HEK293 (cell line): ENCODE data around the gene RNF31.

Experiments used
- HOXA7 ChIP-seq: sonication (generic); formaldehyde crosslinking; IDR thresholded peaks from 2 replicates; pipeline ENCODE4 v1.8.1; 2022; ENCODE audit warnings: missing genetic modification reagents, borderline replicate concordance
- SP2 ChIP-seq: fragments of 450-650 bp; formaldehyde crosslinking; IDR thresholded peaks from 2 replicates; pipeline ENCODE4 v1.5.1; 2016; ENCODE audit warnings: missing biosample characterization, missing genetic modification characterization
- WT1 ChIP-seq: fragments of 450-650 bp; formaldehyde crosslinking; IDR thresholded peaks from 2 replicates; pipeline ENCODE4 v1.5.1; 2016; ENCODE audit warnings: missing biosample characterization, missing genetic modification characterization
- ZBTB17 ChIP-seq: fragments of 450-650 bp; formaldehyde crosslinking; IDR thresholded peaks from 2 replicates; pipeline ENCODE4 v1.5.1; 2016; ENCODE audit warnings: missing biosample characterization, missing genetic modification characterization
- ZNF175 ChIP-seq: fragments of 450-650 bp; formaldehyde crosslinking; IDR thresholded peaks from 2 replicates; pipeline ENCODE4 v1.5.1; 2016; ENCODE audit warnings: missing biosample characterization, missing genetic modification characterization
- ZNF211 ChIP-seq: fragments of 450-650 bp; formaldehyde crosslinking; IDR thresholded peaks from 2 replicates; pipeline ENCODE4 v1.5.1; 2016; ENCODE audit warnings: low read depth, missing biosample characterization, missing genetic modification characterization
- ZNF248 ChIP-seq: fragments of 450-650 bp; formaldehyde crosslinking; IDR thresholded peaks from 2 replicates; pipeline ENCODE4 v1.5.1; 2017; ENCODE audit warnings: missing biosample characterization, missing genetic modification characterization
- ZNF350 ChIP-seq: fragments of 450-650 bp; formaldehyde crosslinking; IDR thresholded peaks from 2 replicates; pipeline ENCODE4 v1.5.0; 2017; ENCODE audit warnings: missing biosample characterization, mild to moderate bottlenecking, missing genetic modification characterization
- ZNF76 ChIP-seq: fragments of 450-650 bp; formaldehyde crosslinking; IDR thresholded peaks from 2 replicates; pipeline ENCODE4; 2016; ENCODE audit warnings: low read depth, missing biosample characterization, missing genetic modification characterization, borderline replicate concordance
- ZNF768 ChIP-seq: fragments of 450-650 bp; formaldehyde crosslinking; IDR thresholded peaks from 2 replicates; pipeline ENCODE4 v1.5.1; 2018; ENCODE audit warnings: missing biosample characterization, mild to moderate bottlenecking, missing genetic modification characterization
- ZXDB ChIP-seq: fragments of 450-650 bp; formaldehyde crosslinking; IDR thresholded peaks from 2 replicates; pipeline ENCODE4 v1.5.1; 2016; ENCODE audit warnings: missing biosample characterization, missing genetic modification characterization
- TF ChIP-seq, protein P1 (sequence below): fragments of 450-650 bp; formaldehyde crosslinking; IDR thresholded peaks from 2 replicates; pipeline ENCODE4 v1.5.1; 2017; ENCODE audit warnings: missing biosample characterization, missing genetic modification characterization
- TF ChIP-seq, protein P2 (sequence below): fragments of 450-650 bp; formaldehyde crosslinking; IDR thresholded peaks from 2 replicates; pipeline ENCODE4 v1.5.1; 2016; ENCODE audit warnings: missing biosample characterization, missing genetic modification characterization
- TF ChIP-seq, protein P3 (sequence below): fragments of 450-650 bp; formaldehyde crosslinking; IDR thresholded peaks from 2 replicates; pipeline ENCODE4 v1.5.1; 2016; ENCODE audit warnings: missing biosample characterization, missing genetic modification characterization
- TF ChIP-seq, protein P4 (sequence below): fragments of 450-650 bp; formaldehyde crosslinking; IDR thresholded peaks from 2 replicates; pipeline ENCODE4 v1.5.1; 2016; ENCODE audit warnings: missing biosample characterization, missing genetic modification characterization
- TF ChIP-seq, protein P5 (sequence below): fragments of 450-650 bp; formaldehyde crosslinking; IDR thresholded peaks from 2 replicates; pipeline ENCODE4 v1.5.1; 2017; ENCODE audit warnings: missing biosample characterization, missing genetic modification characterization
- TF ChIP-seq, protein P6 (sequence below): fragments of 450-650 bp; formaldehyde crosslinking; IDR thresholded peaks from 2 replicates; pipeline ENCODE4 v1.5.1; 2016; ENCODE audit warnings: missing biosample characterization, missing genetic modification characterization
- TF ChIP-seq, protein P7 (sequence below): fragments of 450-650 bp; formaldehyde crosslinking; IDR thresholded peaks from 2 replicates; pipeline ENCODE4 v1.5.1; 2016; ENCODE audit warnings: missing biosample characterization, missing genetic modification characterization
- TF ChIP-seq, protein P8 (sequence below): fragments of 450-650 bp; formaldehyde crosslinking; IDR thresholded peaks from 2 replicates; pipeline ENCODE4 v1.5.1; 2016; ENCODE audit warnings: missing biosample characterization, missing genetic modification characterization

The RNF31 gene

DNA sequence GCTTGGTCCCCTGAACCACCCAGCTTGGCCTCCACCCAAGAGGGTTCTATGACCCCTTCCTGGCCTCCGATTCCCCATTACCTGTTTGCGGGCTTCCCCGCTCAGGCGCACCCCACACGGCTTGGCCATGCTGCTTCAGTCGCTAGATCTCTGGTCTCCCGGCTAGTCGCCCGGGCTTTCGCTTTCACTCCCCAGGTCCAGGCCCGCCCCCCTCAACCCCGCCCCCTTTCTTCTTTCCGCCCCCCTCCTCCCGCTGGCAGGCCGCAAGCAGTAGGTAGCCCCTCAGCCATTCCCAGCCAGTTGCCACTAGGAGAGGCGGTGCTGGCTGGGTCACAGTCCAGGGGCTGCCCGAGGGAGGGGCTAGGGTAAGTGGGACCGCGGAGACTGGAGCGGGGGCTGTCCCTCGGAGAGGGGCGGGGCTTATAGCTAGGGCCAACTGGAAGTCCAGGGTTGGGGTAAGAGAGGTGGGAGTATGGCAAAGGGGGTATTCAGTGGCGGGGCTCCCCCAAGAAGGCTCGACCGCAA lies 783 bp upstream of the RNF31 start, which contains the start of gene PSME2 (continued):
- TF ChIP-seq, protein P1, sequence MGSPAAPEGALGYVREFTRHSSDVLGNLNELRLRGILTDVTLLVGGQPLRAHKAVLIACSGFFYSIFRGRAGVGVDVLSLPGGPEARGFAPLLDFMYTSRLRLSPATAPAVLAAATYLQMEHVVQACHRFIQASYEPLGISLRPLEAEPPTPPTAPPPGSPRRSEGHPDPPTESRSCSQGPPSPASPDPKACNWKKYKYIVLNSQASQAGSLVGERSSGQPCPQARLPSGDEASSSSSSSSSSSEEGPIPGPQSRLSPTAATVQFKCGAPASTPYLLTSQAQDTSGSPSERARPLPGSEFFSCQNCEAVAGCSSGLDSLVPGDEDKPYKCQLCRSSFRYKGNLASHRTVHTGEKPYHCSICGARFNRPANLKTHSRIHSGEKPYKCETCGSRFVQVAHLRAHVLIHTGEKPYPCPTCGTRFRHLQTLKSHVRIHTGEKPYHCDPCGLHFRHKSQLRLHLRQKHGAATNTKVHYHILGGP: no peak
- TF ChIP-seq, protein P2, sequence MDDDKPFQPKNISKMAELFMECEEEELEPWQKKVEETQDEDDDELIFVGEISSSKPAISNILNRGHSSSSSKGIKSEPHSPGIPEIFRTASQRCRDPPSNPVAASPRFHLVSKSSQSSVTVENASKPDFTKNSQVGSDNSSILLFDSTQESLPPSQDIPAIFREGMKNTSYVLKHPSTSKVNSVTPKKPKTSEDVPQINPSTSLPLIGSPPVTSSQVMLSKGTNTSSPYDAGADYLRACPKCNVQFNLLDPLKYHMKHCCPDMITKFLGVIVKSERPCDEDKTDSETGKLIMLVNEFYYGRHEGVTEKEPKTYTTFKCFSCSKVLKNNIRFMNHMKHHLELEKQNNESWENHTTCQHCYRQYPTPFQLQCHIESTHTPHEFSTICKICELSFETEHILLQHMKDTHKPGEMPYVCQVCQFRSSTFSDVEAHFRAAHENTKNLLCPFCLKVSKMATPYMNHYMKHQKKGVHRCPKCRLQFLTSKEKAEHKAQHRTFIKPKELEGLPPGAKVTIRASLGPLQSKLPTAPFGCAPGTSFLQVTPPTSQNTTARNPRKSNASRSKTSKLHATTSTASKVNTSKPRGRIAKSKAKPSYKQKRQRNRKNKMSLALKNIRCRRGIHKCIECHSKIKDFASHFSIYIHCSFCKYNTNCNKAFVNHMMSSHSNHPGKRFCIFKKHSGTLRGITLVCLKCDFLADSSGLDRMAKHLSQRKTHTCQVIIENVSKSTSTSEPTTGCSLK (tag by site-specific recombination): no peak
- TF ChIP-seq, protein P3, sequence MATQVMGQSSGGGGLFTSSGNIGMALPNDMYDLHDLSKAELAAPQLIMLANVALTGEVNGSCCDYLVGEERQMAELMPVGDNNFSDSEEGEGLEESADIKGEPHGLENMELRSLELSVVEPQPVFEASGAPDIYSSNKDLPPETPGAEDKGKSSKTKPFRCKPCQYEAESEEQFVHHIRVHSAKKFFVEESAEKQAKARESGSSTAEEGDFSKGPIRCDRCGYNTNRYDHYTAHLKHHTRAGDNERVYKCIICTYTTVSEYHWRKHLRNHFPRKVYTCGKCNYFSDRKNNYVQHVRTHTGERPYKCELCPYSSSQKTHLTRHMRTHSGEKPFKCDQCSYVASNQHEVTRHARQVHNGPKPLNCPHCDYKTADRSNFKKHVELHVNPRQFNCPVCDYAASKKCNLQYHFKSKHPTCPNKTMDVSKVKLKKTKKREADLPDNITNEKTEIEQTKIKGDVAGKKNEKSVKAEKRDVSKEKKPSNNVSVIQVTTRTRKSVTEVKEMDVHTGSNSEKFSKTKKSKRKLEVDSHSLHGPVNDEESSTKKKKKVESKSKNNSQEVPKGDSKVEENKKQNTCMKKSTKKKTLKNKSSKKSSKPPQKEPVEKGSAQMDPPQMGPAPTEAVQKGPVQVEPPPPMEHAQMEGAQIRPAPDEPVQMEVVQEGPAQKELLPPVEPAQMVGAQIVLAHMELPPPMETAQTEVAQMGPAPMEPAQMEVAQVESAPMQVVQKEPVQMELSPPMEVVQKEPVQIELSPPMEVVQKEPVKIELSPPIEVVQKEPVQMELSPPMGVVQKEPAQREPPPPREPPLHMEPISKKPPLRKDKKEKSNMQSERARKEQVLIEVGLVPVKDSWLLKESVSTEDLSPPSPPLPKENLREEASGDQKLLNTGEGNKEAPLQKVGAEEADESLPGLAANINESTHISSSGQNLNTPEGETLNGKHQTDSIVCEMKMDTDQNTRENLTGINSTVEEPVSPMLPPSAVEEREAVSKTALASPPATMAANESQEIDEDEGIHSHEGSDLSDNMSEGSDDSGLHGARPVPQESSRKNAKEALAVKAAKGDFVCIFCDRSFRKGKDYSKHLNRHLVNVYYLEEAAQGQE: 0 out of 2 replicates have a peak, but pooled peaks have one; percentile 51
- TF ChIP-seq, protein P4, sequence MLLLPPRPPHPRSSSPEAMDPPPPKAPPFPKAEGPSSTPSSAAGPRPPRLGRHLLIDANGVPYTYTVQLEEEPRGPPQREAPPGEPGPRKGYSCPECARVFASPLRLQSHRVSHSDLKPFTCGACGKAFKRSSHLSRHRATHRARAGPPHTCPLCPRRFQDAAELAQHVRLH (tag by site-specific recombination): no peak
- TF ChIP-seq HOXA7 (CRISPR knock-in tag): no peak
- no peak for TF ChIP-seq ZNF248 (tag by site-specific recombination)
- TF ChIP-seq WT1 (tag by site-specific recombination): no peak
- TF ChIP-seq ZNF768 (tag by site-specific recombination): no peak
- peak; percentile 52 for TF ChIP-seq ZBTB17 (tag by site-specific recombination)
- TF ChIP-seq SP2 (tag by site-specific recombination): peak; percentile 75
- peak; percentile 97 for TF ChIP-seq ZXDB (tag by site-specific recombination)
- TF ChIP-seq, protein P5, sequence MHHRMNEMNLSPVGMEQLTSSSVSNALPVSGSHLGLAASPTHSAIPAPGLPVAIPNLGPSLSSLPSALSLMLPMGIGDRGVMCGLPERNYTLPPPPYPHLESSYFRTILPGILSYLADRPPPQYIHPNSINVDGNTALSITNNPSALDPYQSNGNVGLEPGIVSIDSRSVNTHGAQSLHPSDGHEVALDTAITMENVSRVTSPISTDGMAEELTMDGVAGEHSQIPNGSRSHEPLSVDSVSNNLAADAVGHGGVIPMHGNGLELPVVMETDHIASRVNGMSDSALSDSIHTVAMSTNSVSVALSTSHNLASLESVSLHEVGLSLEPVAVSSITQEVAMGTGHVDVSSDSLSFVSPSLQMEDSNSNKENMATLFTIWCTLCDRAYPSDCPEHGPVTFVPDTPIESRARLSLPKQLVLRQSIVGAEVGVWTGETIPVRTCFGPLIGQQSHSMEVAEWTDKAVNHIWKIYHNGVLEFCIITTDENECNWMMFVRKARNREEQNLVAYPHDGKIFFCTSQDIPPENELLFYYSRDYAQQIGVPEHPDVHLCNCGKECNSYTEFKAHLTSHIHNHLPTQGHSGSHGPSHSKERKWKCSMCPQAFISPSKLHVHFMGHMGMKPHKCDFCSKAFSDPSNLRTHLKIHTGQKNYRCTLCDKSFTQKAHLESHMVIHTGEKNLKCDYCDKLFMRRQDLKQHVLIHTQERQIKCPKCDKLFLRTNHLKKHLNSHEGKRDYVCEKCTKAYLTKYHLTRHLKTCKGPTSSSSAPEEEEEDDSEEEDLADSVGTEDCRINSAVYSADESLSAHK (tag by site-specific recombination): no peak
- TF ChIP-seq, protein P6, sequence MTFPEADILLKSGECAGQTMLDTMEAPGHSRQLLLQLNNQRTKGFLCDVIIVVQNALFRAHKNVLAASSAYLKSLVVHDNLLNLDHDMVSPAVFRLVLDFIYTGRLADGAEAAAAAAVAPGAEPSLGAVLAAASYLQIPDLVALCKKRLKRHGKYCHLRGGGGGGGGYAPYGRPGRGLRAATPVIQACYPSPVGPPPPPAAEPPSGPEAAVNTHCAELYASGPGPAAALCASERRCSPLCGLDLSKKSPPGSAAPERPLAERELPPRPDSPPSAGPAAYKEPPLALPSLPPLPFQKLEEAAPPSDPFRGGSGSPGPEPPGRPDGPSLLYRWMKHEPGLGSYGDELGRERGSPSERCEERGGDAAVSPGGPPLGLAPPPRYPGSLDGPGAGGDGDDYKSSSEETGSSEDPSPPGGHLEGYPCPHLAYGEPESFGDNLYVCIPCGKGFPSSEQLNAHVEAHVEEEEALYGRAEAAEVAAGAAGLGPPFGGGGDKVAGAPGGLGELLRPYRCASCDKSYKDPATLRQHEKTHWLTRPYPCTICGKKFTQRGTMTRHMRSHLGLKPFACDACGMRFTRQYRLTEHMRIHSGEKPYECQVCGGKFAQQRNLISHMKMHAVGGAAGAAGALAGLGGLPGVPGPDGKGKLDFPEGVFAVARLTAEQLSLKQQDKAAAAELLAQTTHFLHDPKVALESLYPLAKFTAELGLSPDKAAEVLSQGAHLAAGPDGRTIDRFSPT (tag by site-specific recombination): peak; percentile 76
- no peak for TF ChIP-seq ZNF350 (tag by site-specific recombination)
- TF ChIP-seq, protein P7, sequence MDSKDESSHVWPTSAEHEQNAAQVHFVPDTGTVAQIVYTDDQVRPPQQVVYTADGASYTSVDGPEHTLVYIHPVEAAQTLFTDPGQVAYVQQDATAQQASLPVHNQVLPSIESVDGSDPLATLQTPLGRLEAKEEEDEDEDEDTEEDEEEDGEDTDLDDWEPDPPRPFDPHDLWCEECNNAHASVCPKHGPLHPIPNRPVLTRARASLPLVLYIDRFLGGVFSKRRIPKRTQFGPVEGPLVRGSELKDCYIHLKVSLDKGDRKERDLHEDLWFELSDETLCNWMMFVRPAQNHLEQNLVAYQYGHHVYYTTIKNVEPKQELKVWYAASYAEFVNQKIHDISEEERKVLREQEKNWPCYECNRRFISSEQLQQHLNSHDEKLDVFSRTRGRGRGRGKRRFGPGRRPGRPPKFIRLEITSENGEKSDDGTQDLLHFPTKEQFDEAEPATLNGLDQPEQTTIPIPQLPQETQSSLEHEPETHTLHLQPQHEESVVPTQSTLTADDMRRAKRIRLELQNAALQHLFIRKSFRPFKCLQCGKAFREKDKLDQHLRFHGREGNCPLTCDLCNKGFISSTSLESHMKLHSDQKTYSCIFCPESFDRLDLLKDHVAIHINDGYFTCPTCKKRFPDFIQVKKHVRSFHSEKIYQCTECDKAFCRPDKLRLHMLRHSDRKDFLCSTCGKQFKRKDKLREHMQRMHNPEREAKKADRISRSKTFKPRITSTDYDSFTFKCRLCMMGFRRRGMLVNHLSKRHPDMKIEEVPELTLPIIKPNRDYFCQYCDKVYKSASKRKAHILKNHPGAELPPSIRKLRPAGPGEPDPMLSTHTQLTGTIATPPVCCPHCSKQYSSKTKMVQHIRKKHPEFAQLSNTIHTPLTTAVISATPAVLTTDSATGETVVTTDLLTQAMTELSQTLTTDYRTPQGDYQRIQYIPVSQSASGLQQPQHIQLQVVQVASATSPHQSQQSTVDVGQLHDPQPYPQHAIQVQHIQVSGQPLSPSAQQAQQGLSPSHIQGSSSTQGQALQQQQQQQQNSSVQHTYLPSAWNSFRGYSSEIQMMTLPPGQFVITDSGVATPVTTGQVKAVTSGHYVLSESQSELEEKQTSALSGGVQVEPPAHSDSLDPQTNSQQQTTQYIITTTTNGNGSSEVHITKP (tag by site-specific recombination): peak; percentile 89; the same call in 1 of the 2 replicates
- no peak for TF ChIP-seq ZNF175 (tag by site-specific recombination)
- TF ChIP-seq ZNF76 (tag by site-specific recombination): no peak
- no peak for TF ChIP-seq ZNF211
- TF ChIP-seq, protein P8, sequence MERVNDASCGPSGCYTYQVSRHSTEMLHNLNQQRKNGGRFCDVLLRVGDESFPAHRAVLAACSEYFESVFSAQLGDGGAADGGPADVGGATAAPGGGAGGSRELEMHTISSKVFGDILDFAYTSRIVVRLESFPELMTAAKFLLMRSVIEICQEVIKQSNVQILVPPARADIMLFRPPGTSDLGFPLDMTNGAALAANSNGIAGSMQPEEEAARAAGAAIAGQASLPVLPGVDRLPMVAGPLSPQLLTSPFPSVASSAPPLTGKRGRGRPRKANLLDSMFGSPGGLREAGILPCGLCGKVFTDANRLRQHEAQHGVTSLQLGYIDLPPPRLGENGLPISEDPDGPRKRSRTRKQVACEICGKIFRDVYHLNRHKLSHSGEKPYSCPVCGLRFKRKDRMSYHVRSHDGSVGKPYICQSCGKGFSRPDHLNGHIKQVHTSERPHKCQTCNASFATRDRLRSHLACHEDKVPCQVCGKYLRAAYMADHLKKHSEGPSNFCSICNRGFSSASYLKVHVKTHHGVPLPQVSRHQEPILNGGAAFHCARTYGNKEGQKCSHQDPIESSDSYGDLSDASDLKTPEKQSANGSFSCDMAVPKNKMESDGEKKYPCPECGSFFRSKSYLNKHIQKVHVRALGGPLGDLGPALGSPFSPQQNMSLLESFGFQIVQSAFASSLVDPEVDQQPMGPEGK (tag by site-specific recombination): peak; percentile 99
